Transverse colon (tissue), 4 donors: ENCODE results near the gene ZIC4. TPM values are rescaled to one million over a fixed set of nuclear protein-coding genes. Genes with fewer than 3 reads are reported as not detected.

Experiments used
- DNase-seq: peaks from one replicate; pipeline ENCODE4 v3.0.0-alpha.2; 2019
- H3K27ac ChIP-seq, 4 donors: fragments of 200-600 bp; sonication (generic); 2 replicates each; pipeline ENCODE4 v1.5.1; 2016 to 2018; ENCODE audit warnings: inconsistent platforms in 4 of 4
- H3K27me3 ChIP-seq: fragments of 200-600 bp; sonication (generic); 2 replicates; pipeline ENCODE4 v1.5.1; 2017; ENCODE audit warnings: inconsistent platforms
- H3K36me3 ChIP-seq, 4 donors: fragments of 200-600 bp; sonication (generic); 2 replicates each; pipeline ENCODE4 v1.5.1; 2017 to 2019; ENCODE audit warnings: inconsistent platforms in 4 of 4
- H3K4me1 ChIP-seq, 4 donors: fragments of 200-600 bp; sonication (generic); 2 replicates each; pipeline ENCODE4 v1.5.1; 2017 to 2020; ENCODE audit warnings: inconsistent platforms in 4 of 4
- H3K4me3 ChIP-seq, 4 donors: fragments of 200-600 bp; sonication (generic); 1 replicate in 1 of 4; 2 replicates in 3 of 4; pipeline versions ENCODE4 v1.5.1 to v1.6.1; 2017 to 2019; ENCODE audit warnings: inconsistent platforms in 4 of 4
- H3K9me3 ChIP-seq, 2 donors: fragments of 200-600 bp; sonication (generic); 2 replicates each; pipeline ENCODE4 v1.5.1; 2017 to 2019; ENCODE audit warnings: inconsistent platforms in 2 of 2
- EP300 ChIP-seq: sonication (generic); formaldehyde crosslinking; IDR thresholded peaks from one replicate; pipeline ENCODE4 v1.6.1; 2017; ENCODE audit warnings: antibody characterized with exemption, low read depth
- POLR2A ChIP-seq: fragments of 450-650 bp; IDR thresholded peaks from one replicate; pipeline ENCODE4 v1.6.1; 2016; ENCODE audit warnings: antibody characterized with exemption, mild to moderate bottlenecking, moderate library complexity
- POLR2AphosphoS5 ChIP-seq, 3 donors: sonication (generic); formaldehyde crosslinking; IDR thresholded peaks; one replicate each; pipeline ENCODE4 v1.6.1; 2016; ENCODE audit warnings: antibody characterized with exemption in 3 of 3
- WGBS, 2 donors: methylation state at CpG; one replicate each; pipeline ENCODE4 v1.1.5; 2018; ENCODE audit warnings: low coverage in 1 of 2; 5-methylcytosine and 5-hydroxymethylcytosine counted together
- in situ Hi-C, 4 donors: fragments of 200-750 bp; cut with MboI; loops; one replicate each; pipeline versions ENCODE4 v1.15.0 to v1.15.1; 2017; ENCODE audit warnings: low sequenced_read_pairs in 3 of 4, low pct_ligation_motif_present in 1 of 4, low pct_unique_long_range_greater_than_20kb in 1 of 4
- intact Hi-C: fragments of 100-400 bp; cut with DNase I; formaldehyde crosslinking; loops from one replicate; pipeline ENCODE4 v1.15.1; 2023; ENCODE audit warnings: low total_unique reads
- total RNA-seq, 4 donors: library from RNA; depleted of rRNA; stranded (reverse); fragments of >200 nt; gene quantifications; one replicate each; pipeline ENCODE4 v1.1.0, GENCODE V29; 2016
- TF ChIP-seq, protein P1 (sequence below), 5 experiments: fragments of 200-600 bp in 3 of 5; fragments of 450-650 bp in 2 of 5; sonication (generic) in 3 of 5; IDR thresholded peaks; 1 replicate in 2 of 5; 2 replicates in 3 of 5; pipeline ENCODE4 v1.5.1; 2016 to 2017; ENCODE audit warnings: antibody characterized with exemption in 5 of 5, inconsistent platforms in 3 of 5, mild to moderate bottlenecking in 2 of 5, moderate library complexity in 1 of 5

The ZIC4 gene
- total RNA-seq, 4 donors from 2014 or later, result not detected

DNA sequence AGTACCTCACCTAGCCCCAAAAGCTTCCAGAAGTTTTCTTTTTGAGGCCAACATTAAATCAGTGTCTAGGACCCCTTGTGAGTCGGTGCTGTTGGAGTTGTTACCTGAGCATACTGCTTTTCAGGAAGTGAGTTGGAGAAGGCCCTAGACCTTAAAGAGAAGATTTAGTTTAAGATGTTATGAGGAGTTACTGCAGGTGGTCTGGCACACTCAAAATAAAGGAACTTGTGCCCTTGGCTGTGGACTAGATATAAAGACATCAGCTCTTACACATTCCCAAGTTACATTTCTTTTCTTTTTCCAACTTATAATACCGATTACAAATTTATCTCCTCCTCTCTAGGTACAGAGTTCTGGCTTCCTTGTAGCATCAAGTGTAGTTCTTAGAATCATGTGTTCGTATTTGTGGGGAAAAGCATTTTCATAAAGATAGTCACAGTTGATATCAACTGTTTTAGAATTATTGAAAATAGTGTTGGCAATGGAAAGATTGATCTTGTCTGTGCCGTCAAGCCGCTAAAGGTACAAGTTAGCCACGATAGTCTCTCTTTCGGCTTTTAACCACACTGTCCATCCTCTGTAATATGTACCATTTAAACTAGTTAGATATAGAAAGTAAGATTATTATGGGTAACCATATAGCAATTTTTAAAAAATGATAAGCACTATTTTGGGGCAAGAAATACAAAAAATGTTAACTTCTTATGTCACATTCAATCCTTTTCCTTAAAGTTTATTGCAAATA, 11.4 kb upstream of the ZIC4 start:
- no peaks in the 10 kb centered on the region for H3K36me3 ChIP-seq
- peaks cover 100% of the 10 kb centered on the region for H3K27me3 ChIP-seq
- no peaks in the 10 kb centered on the region for H3K9me3 ChIP-seq
- in situ Hi-C loops (no loop called here), intact Hi-C loops (no loop called here)
- TF ChIP-seq EP300, result no peak
- TF ChIP-seq POLR2A, result no peak
- TF ChIP-seq, protein P1, sequence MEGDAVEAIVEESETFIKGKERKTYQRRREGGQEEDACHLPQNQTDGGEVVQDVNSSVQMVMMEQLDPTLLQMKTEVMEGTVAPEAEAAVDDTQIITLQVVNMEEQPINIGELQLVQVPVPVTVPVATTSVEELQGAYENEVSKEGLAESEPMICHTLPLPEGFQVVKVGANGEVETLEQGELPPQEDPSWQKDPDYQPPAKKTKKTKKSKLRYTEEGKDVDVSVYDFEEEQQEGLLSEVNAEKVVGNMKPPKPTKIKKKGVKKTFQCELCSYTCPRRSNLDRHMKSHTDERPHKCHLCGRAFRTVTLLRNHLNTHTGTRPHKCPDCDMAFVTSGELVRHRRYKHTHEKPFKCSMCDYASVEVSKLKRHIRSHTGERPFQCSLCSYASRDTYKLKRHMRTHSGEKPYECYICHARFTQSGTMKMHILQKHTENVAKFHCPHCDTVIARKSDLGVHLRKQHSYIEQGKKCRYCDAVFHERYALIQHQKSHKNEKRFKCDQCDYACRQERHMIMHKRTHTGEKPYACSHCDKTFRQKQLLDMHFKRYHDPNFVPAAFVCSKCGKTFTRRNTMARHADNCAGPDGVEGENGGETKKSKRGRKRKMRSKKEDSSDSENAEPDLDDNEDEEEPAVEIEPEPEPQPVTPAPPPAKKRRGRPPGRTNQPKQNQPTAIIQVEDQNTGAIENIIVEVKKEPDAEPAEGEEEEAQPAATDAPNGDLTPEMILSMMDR (IDR thresholded peaks at IDR 0.05), result no peak
- TF ChIP-seq POLR2AphosphoS5 (IDR thresholded peaks at IDR 0.05), result no peak
- H3K27ac ChIP-seq, result no peak overlapping the region
- no peak for DNase-seq
- H3K4me1 ChIP-seq, result peaks cover 11 to 26% (median 16%) of the 10 kb centered on the region in 4 donors
- whole genome bisulfite sequencing, 2 donors, result 49 to 56% methylated on average over 7 of the region's 7 CpGs
- no peak overlapping the region for H3K4me3 ChIP-seq

GRCh38 chr3:147416931-147417330, 10.6 kb upstream of the ZIC4 start:
- TF ChIP-seq, protein P1 (IDR thresholded peaks at IDR 0.05), result no peak
- TF ChIP-seq EP300, result no peak
- no peak for TF ChIP-seq POLR2A
- TF ChIP-seq POLR2AphosphoS5 (IDR thresholded peaks at IDR 0.05), result no peak
- 7 to 18% methylated on average over 1 of the region's 1 CpG for WGBS, 2 donors
- Histone ChIP-seq H3K9me3 (no peaks in the 10 kb centered on the region), H3K27ac (no peak overlapping the region), H3K36me3 (no peaks in the 10 kb centered on the region), H3K27me3 (peaks cover 100% of the 10 kb centered on the region), H3K4me3 (no peak overlapping the region), H3K4me1 (peaks cover 11 to 26% (median 16%) of the 10 kb centered on the region in 4 donors)
- no peak for DNase-seq
- intact Hi-C loops, result no loop called here
- in situ Hi-C loops, result no loop called here

GRCh38 chr3:147415874-147416273, 9.5 kb upstream of the ZIC4 start:
- TF ChIP-seq, protein P1 (IDR thresholded peaks at IDR 0.05), result no peak
- TF ChIP-seq EP300 (no peak), POLR2A (no peak), POLR2AphosphoS5 (IDR thresholded peaks at IDR 0.05) (no peak)
- Histone ChIP-seq H3K4me3 (no peak overlapping the region), H3K36me3 (no peaks in the 10 kb centered on the region), H3K4me1 (peaks cover 11 to 26% (median 18%) of the 10 kb centered on the region in 4 donors), H3K27ac (no peak overlapping the region), H3K27me3 (peaks cover 100% of the 10 kb centered on the region), H3K9me3 (no peaks in the 10 kb centered on the region)
- intact Hi-C loops, result no loop called here
- in situ Hi-C loops, result no loop called here
- no peak for DNase-seq
- 9 to 18% methylated on average over 2 of the region's 2 CpGs for WGBS, 2 donors

DNA sequence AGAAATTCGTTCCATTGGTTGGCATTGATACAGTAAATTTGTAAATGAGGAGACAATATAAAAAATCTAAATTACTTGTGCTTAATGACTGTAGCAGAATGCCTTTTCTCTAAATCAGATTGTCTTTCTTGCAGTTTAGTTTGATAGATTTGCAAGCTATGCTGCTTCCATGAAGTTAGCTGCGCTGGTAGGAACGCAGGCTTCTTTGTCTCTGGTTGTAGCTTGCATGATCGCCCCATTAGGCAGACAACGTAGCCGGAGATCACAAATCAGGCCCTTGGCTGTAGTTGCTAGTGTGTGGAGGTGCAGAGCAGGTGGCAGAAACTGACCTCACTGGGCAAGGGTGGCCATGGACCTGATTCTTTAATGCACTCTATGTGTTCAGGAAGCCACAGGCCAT, 8.9 kb upstream of the ZIC4 start:
- peaks cover 11 to 31% (median 23%) of the 10 kb centered on the region in 4 donors for H3K4me1 ChIP-seq
- intact Hi-C loops (no loop called here), in situ Hi-C loops (no loop called here)
- H3K36me3 ChIP-seq, result no peaks in the 10 kb centered on the region
- 18 to 26% methylated on average over 4 to 6 of the region's 6 CpGs for WGBS, 2 donors
- TF ChIP-seq POLR2AphosphoS5 (IDR thresholded peaks at IDR 0.05) (no peak), POLR2A (no peak)
- TF ChIP-seq, protein P1 (IDR thresholded peaks at IDR 0.05), result no peak
- DNase-seq, result no peak
- H3K27me3 ChIP-seq, result peaks cover 100% of the 10 kb centered on the region
- no peak overlapping the region for H3K27ac ChIP-seq
- no peak overlapping the region for H3K4me3 ChIP-seq
- H3K9me3 ChIP-seq, result no peaks in the 10 kb centered on the region
